Nephron progenitor cell (in vitro differentiated cells): ENCODE data around the gene MICALL1.

Experiments
- DNase-seq: peaks from one replicate; pipeline ENCODE4 v3.0.0; 2021
- H3K27ac Mint-ChIP-seq: 2 replicates; pipeline ENCODE4 v1.8.0; 2021; ENCODE audit warnings: mild to moderate bottlenecking, moderate library complexity, mixed read lengths
- H3K27me3 Mint-ChIP-seq: 2 replicates; pipeline ENCODE4 v1.8.0; 2021; ENCODE audit warnings: mild to moderate bottlenecking, low read depth, mixed read lengths; ENCODE audit not compliant: poor library complexity
- H3K36me3 Mint-ChIP-seq: 2 replicates; pipeline ENCODE4 v1.8.0; 2021; ENCODE audit warnings: low read depth, mixed read lengths
- H3K4me1 Mint-ChIP-seq: 2 replicates; pipeline ENCODE4 v1.8.0; 2021; ENCODE audit warnings: mixed read lengths
- H3K4me3 Mint-ChIP-seq: 2 replicates; pipeline ENCODE4 v1.8.0; 2021; ENCODE audit warnings: mild to moderate bottlenecking, moderate library complexity, mixed read lengths
- H3K9me3 Mint-ChIP-seq: 2 replicates; pipeline ENCODE4 v1.8.0; 2021; ENCODE audit warnings: mild to moderate bottlenecking, moderate library complexity, mixed read lengths
- CTCF ChIP-seq: fragments of 200-600 bp; sonication (generic); IDR thresholded peaks from 2 replicates; pipeline ENCODE4 v1.5.0; 2021; ENCODE audit warnings: antibody characterized with exemption

MICALL1 gene

GRCh38 chr22:37927637-37927936 lies 21.5 kb downstream of the MICALL1 start:
- no peak overlapping the region for H3K27ac Mint-ChIP-seq
- H3K36me3 Mint-ChIP-seq, result peaks cover 12% of the 10 kb centered on the region
- DNase-seq, result no peak
- peaks cover 2% of the 10 kb centered on the region for H3K27me3 Mint-ChIP-seq
- no peaks in the 10 kb centered on the region for H3K9me3 Mint-ChIP-seq
- H3K4me1 Mint-ChIP-seq, result peaks cover 7% of the 10 kb centered on the region
- no peak overlapping the region for H3K4me3 Mint-ChIP-seq
- TF ChIP-seq CTCF, result no peak

DNA sequence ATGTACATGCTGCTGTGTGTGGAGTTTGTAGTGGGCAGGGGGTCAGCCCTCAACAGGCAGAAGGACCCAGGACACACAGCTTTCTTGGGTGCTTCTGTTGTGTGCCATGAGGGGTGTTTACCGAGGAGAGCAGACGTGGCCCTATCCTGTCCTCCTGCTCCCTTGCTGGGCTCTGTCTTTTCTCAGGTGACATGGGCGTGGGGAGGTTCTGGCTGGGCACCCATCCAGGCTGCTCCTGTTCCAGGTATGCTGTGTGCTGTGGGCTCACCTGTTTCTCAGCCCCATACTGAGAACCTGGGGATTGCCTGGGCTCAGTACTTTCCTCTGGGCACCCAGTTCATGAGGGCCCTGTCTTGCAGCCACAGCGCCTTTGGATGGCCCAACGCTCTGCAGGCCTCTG lies 23.3 kb downstream of the MICALL1 start:
- Mint-ChIP-seq H3K9me3 (no peaks in the 10 kb centered on the region), H3K27ac (no peak overlapping the region), H3K27me3 (no peaks in the 10 kb centered on the region), H3K36me3 (peaks cover 17% of the 10 kb centered on the region), H3K4me3 (no peak overlapping the region), H3K4me1 (peaks cover 15% of the 10 kb centered on the region)
- TF ChIP-seq CTCF, result no peak
- DNase-seq, result no peak

- no peak for DNase-seq
- no peaks in the 10 kb centered on the region for H3K9me3 Mint-ChIP-seq
- H3K4me3 Mint-ChIP-seq, result no peak overlapping the region
- H3K27me3 Mint-ChIP-seq, result no peaks in the 10 kb centered on the region
- H3K27ac Mint-ChIP-seq, result no peak overlapping the region
- H3K36me3 Mint-ChIP-seq, result peaks cover 17% of the 10 kb centered on the region
- peak; percentile 24 for TF ChIP-seq CTCF
- peaks cover 10% of the 10 kb centered on the region for H3K4me1 Mint-ChIP-seq
Observed at GRCh38 chr22:37930270-37930951, 24.3 kb downstream of the MICALL1 start.

- Mint-ChIP-seq H3K27me3 (no peaks in the 10 kb centered on the region), H3K9me3 (no peaks in the 10 kb centered on the region), H3K4me3 (no peak overlapping the region), H3K36me3 (peaks cover 17% of the 10 kb centered on the region), H3K27ac (peak overlapping the region; percentile 22), H3K4me1 (peaks cover 8% of the 10 kb centered on the region)
- TF ChIP-seq CTCF, result no peak
- DNase-seq, result no peak
Observed at GRCh38 chr22:37930952-37931440, 24.9 kb downstream of the MICALL1 start.

DNA sequence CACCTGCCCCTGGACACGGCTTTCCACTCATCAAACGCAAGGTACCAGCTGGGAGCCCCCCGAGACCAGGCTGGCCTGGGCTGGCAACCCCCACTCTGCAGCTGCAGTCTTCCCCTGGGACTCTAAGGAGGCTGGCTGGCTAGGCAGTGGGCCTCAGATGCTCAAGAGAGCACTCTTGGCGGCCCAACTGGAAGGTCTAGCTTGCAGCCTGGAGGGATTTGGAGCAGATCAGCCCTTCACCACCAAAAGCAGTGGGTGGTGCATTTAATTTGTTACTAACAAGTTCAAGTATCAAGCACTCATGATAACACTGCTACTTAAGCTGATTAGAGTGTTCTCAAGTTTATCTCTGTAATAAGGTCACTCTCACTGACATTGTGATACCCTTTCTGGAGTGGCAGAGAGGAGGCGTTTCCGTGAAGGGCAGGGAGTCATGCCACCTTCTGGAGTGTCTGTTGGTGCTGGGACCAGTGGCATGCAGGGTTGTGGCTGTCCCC lies 25.8 kb downstream of the MICALL1 start:
- Mint-ChIP-seq H3K27me3 (no peaks in the 10 kb centered on the region), H3K27ac (peak overlapping the region; percentile 88), H3K9me3 (no peaks in the 10 kb centered on the region), H3K36me3 (peaks cover 21% of the 10 kb centered on the region), H3K4me3 (no peak overlapping the region), H3K4me1 (peaks cover 8% of the 10 kb centered on the region)
- no peak for DNase-seq
- TF ChIP-seq CTCF, result no peak

GRCh38 chr22:37932401-37932800 lies 26.3 kb downstream of the MICALL1 start:
- no peaks in the 10 kb centered on the region for H3K27me3 Mint-ChIP-seq
- H3K27ac Mint-ChIP-seq, result no peak overlapping the region
- H3K4me1 Mint-ChIP-seq, result peaks cover 8% of the 10 kb centered on the region
- no peak for TF ChIP-seq CTCF
- DNase-seq, result no peak
- H3K9me3 Mint-ChIP-seq, result no peaks in the 10 kb centered on the region
- H3K36me3 Mint-ChIP-seq, result peaks cover 22% of the 10 kb centered on the region
- no peak overlapping the region for H3K4me3 Mint-ChIP-seq
